ENCODE measurements around the gene E2F4. TPM values are rescaled to one million over a fixed set of nuclear protein-coding genes. Genes with fewer than 3 reads are reported as not detected.

E2F4 gene
- total and polyA plus RNA-seq, 7 donors: 40.0 to 85.9 (median 69.8) TPM

GRCh38 chr16:67246081-67246755 lies 54.3 kb downstream of the E2F4 start:
- intact Hi-C loops (cut with DNase I): loop anchor here (5.0 kb wide), 1 partner anchor 151 kb away; no protein-coding TSS in a partner anchor
- DNase-seq: peak; percentile 89

DNA sequence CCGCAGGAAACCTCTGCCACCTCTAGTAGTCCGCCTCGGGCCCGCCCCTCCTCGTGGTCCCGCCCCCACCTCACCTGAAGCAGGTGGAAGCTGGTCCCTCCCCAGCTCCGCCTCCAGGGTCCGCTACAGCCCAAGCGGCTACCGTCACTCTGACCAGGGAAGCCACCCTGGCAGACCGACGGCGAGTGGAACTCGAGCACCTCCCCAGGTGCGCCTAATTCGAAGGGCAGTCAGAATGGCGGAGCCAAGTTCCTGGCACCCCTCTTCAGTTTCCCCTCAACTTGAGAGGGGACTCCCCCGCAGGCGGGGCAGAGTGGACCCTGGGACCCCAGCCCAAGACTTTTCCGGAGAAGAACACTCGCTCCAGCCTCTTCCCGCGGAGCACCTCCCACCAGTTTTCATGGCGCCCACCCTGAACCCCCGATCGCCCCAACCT lies 54.8 kb downstream of the E2F4 start:
- H3K27me3 ChIP-seq: peaks cover 7 to 36% (median 19%) of the 10 kb centered on the region in 3 donors
- intact Hi-C loops (cut with DNase I): loop anchor here (1.0 to 5.0 kb wide), 2 partner anchors 19 to 151 kb away; partner anchors contain the start of gene TMEM208
- peaks cover 0 to 61% (median 45%) of the 10 kb centered on the region in 4 donors for H3K4me1 ChIP-seq
- no peak for DNase-seq
- peak overlapping the region; percentile 80 to 89 (median 83) for H3K27ac ChIP-seq
- no peaks in the 10 kb centered on the region for H3K36me3 ChIP-seq
- TF ChIP-seq, protein P1, sequence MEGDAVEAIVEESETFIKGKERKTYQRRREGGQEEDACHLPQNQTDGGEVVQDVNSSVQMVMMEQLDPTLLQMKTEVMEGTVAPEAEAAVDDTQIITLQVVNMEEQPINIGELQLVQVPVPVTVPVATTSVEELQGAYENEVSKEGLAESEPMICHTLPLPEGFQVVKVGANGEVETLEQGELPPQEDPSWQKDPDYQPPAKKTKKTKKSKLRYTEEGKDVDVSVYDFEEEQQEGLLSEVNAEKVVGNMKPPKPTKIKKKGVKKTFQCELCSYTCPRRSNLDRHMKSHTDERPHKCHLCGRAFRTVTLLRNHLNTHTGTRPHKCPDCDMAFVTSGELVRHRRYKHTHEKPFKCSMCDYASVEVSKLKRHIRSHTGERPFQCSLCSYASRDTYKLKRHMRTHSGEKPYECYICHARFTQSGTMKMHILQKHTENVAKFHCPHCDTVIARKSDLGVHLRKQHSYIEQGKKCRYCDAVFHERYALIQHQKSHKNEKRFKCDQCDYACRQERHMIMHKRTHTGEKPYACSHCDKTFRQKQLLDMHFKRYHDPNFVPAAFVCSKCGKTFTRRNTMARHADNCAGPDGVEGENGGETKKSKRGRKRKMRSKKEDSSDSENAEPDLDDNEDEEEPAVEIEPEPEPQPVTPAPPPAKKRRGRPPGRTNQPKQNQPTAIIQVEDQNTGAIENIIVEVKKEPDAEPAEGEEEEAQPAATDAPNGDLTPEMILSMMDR (IDR thresholded peaks at IDR 0.05): no peak
- TF ChIP-seq POLR2A (IDR thresholded peaks at IDR 0.05): peak in 1 of 2 donors; percentile 45
- peak in 1 of 4 donors; percentile 40 for TF ChIP-seq POLR2AphosphoS5 (IDR thresholded peaks at IDR 0.05)
- TF ChIP-seq EP300 (IDR thresholded peaks at IDR 0.05): no peak
- WGBS, 2 donors: 0 to 1% methylated on average over 26 of the region's 26 CpGs
- H3K9me3 ChIP-seq: no peaks in the 10 kb centered on the region
- H3K4me3 ChIP-seq: peak overlapping the region; percentile 44 to 87 (median 72)

More at GRCh38 chr16:67246081-67246755, 54.3 kb downstream of the E2F4 start:
- Histone ChIP-seq H3K27ac (peak overlapping the region; percentile 80 to 89 (median 83)), H3K4me3 (peak overlapping the region; percentile 44 to 87 (median 72)), H3K9me3 (no peaks in the 10 kb centered on the region), H3K27me3 (peaks cover 7 to 31% (median 13%) of the 10 kb centered on the region in 3 donors), H3K36me3 (no peaks in the 10 kb centered on the region), H3K4me1 (peaks cover 0 to 67% (median 50%) of the 10 kb centered on the region in 4 donors)
- 1 to 2% methylated on average over 48 of the region's 48 CpGs for WGBS, 2 donors
- TF ChIP-seq POLR2AphosphoS5 (IDR thresholded peaks at IDR 0.05) (peak in 3 of 4 donors; percentile 31 to 52 (median 45)), POLR2A (IDR thresholded peaks at IDR 0.05) (peak in 1 of 2 donors; percentile 13), EP300 (IDR thresholded peaks at IDR 0.05) (no peak)
- TF ChIP-seq, protein P1 (IDR thresholded peaks at IDR 0.05): peak in 3 of 4 experiments; percentile 8 to 30 (median 24)

- peak; percentile 99 for DNase-seq
- 0% methylated on average over 60 of the region's 60 CpGs for WGBS, 2 donors
- Histone ChIP-seq H3K27ac (peak within 1 kb of the TSS; percentile 80 to 89 (median 83)), H3K36me3 (no peaks in the 10 kb centered on the region), H3K4me1 (peaks cover 0 to 55% (median 42%) of the 10 kb centered on the region in 4 donors), H3K4me3 (peak within 1 kb of the TSS; percentile 44 to 87 (median 72)), H3K9me3 (no peaks in the 10 kb centered on the region), H3K27me3 (peaks cover 7 to 43% (median 23%) of the 10 kb centered on the region in 3 donors)
- intact Hi-C loops (cut with DNase I): loop anchor here (1.0 to 5.0 kb wide), 2 partner anchors 20 to 150 kb away; partner anchors contain the start of gene TMEM208
- peak; percentile 62 to 73 for TF ChIP-seq POLR2A (IDR thresholded peaks at IDR 0.05)
- TF ChIP-seq POLR2AphosphoS5 (IDR thresholded peaks at IDR 0.05): peak; percentile 75 to 94 (median 88)
- TF ChIP-seq, protein P1 (IDR thresholded peaks at IDR 0.05): no peak
These were observed 55.5 kb downstream of the E2F4 start, which contains the start of gene FHOD1 for GRCh38 chr16:67247192-67248072. Gene FHOD1, minus strand, starts transcription at chr16:67247481. Its CDS starts 71 bp downstream, at chr16:67247410.

GRCh38 chr16:67248073-67248400 lies 56.1 kb downstream of the E2F4 start:
- Histone ChIP-seq H3K27me3 (peaks cover 7 to 49% (median 29%) of the 10 kb centered on the region in 3 donors), H3K4me3 (peak overlapping the region; percentile 26 to 87 (median 72)), H3K27ac (peak overlapping the region in 2 of 4 donors; percentile 80 to 82), H3K9me3 (no peaks in the 10 kb centered on the region), H3K36me3 (no peaks in the 10 kb centered on the region), H3K4me1 (peaks cover 0 to 54% (median 41%) of the 10 kb centered on the region in 4 donors)
- TF ChIP-seq POLR2A (IDR thresholded peaks at IDR 0.05) (no peak), EP300 (IDR thresholded peaks at IDR 0.05) (no peak), POLR2AphosphoS5 (IDR thresholded peaks at IDR 0.05) (no peak)
- TF ChIP-seq, protein P1 (IDR thresholded peaks at IDR 0.05): no peak
- DNase-seq: no peak
- intact Hi-C loops (cut with DNase I): loop anchor here (5.0 kb wide), 1 partner anchor 149 kb away; no protein-coding TSS in a partner anchor
- 6 to 7% methylated on average over 7 of the region's 7 CpGs for WGBS, 2 donors
